Lung (tissue), 12 donors: Measurements from ENCODE around the gene SEL1L3. TPM values are rescaled to one million over a fixed set of nuclear protein-coding genes. Genes with fewer than 3 reads are reported as not detected.
A peak's percentile ranks its signal among the peaks of the same experiment; 100 is the strongest.

ENCODE experiments used
- ATAC-seq: fragments of 200-7000 bp; cut with Tn5 transposase; one replicate; pipeline ENCODE4 v1.9.1; 2020; ENCODE audit warnings: moderate number of reproducible peaks; ENCODE audit not compliant: insufficient read depth, low FRiP score
- DNase-seq, 3 donors: peaks; one replicate each; pipeline ENCODE4 v3.0.0-alpha.2; 2013 to 2017
- H3K27ac ChIP-seq, 2 donors: one replicate each; pipeline ENCODE4 v1.5.1; 2013; ENCODE audit warnings: mild to moderate bottlenecking in 2 of 2, moderate library complexity in 2 of 2, control low read depth in 1 of 2, inconsistent platforms in 1 of 2, low read depth in 1 of 2, low read length in 1 of 2
- H3K27me3 ChIP-seq, 3 donors: one replicate each; pipeline ENCODE4 v1.5.1; 2013; ENCODE audit warnings: low read length in 2 of 3; ENCODE audit not compliant: control insufficient read depth in 3 of 3, insufficient read depth in 3 of 3
- H3K36me3 ChIP-seq, 4 donors: one replicate each; pipeline ENCODE4 v1.5.1; 2013; ENCODE audit warnings: low read length in 4 of 4, mild to moderate bottlenecking in 1 of 4, moderate library complexity in 1 of 4; ENCODE audit not compliant: control insufficient read depth in 4 of 4, insufficient read depth in 4 of 4
- H3K4me1 ChIP-seq, 5 donors: one replicate each; pipeline ENCODE4 v1.5.1; 2013; ENCODE audit warnings: low read length in 5 of 5, mild to moderate bottlenecking in 2 of 5, moderate library complexity in 1 of 5; ENCODE audit not compliant: control insufficient read depth in 5 of 5, insufficient read depth in 5 of 5
- H3K4me3 ChIP-seq: one replicate; pipeline ENCODE4 v1.5.1; 2013; ENCODE audit warnings: mild to moderate bottlenecking, control low read depth, moderate library complexity
- H3K9ac ChIP-seq, 2 donors: one replicate each; pipeline ENCODE4 v1.5.1; 2013; ENCODE audit warnings: low read length in 2 of 2, control low read depth in 1 of 2; ENCODE audit not compliant: insufficient read depth in 1 of 2
- H3K9me3 ChIP-seq, 4 donors: one replicate each; pipeline ENCODE4 v1.5.1; 2013; ENCODE audit warnings: low read length in 3 of 4, mild to moderate bottlenecking in 1 of 4, moderate library complexity in 1 of 4; ENCODE audit not compliant: control insufficient read depth in 4 of 4, insufficient read depth in 3 of 4
- WGBS, 2 donors: extraction: QIAGEN DNeasy Blood & Tissue Kit; methylation state at CpG; one replicate each; pipeline ENCODE4 v1.1.7; 2013; 5-methylcytosine and 5-hydroxymethylcytosine counted together
- polyA plus RNA-seq, 2 donors: library from polyadenylated mRNA; stranded (reverse); fragments of 200-250 nt; gene quantifications; one replicate each; pipeline ENCODE4 v1.2.1, GENCODE V29; 2013
- total RNA-seq, 2 donors: library from RNA; depleted of rRNA in 1 of 2; stranded (reverse); fragments of >200 nt in 1 of 2; gene quantifications; one replicate each; pipeline ENCODE4 v1.2.1, GENCODE V29; 2014 to 2021
- TF ChIP-seq, protein P1 (sequence below): IDR thresholded peaks from 2 replicates; pipeline ENCODE4 v1.5.1; 2012; ENCODE audit warnings: mild to moderate bottlenecking; ENCODE audit errors: control extremely low read depth, extremely low read depth
- donor health status: control.
- donor health status: control.
- donor health status: Bipolar disorder and iron deficiency.
- donor health status: healthy.
- donor health status: DM: yes; HTN: yes; CAD: no.

The SEL1L3 gene
- total and polyA plus RNA-seq, 4 donors = 29.2 to 93.3 (median 57.1) TPM

DNA sequence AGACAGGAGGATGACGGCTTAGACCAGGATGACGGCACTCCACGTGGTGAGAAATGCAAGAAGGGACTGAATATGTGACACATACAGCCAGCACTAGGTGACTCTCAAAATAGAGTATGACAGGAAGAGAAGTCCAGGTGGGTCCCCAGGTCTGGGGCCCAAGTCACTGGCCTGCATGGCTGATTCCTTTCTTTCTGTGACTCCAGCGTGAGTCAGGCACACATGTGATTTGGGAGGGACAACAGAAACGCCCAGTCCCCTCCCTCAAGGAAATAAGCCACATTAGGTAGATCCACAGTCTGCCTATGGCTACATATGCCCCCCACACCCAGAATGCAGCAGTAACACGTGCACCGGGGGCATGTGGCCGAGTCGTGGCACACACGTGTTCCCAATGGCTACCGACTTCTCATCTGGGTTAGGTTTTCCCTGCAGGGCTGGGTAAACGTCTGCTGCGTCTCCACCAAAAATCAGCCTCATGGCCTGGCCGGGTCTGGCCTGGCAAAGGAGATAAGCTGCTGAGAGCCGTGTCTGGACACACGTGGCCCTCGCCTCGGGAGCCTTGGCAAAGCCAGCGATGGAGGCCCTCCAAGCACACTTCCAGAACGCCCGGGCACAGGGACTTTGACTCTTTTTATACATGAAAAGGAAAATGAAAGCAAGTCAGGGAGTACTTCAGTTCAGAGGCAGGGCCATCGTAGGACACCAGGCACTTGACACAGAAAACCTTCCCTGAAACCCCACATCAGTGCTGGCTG is 19.3 kb downstream of the SEL1L3 start:
- WGBS, 2 donors = 46 to 69% methylated on average over 22 of the region's 22 CpGs
- Histone ChIP-seq H3K36me3 (peaks cover 0 to 1% (median 0%) of the 10 kb centered on the region in 4 donors), H3K4me1 (peaks cover 0 to 12% (median 0%) of the 10 kb centered on the region in 5 donors), H3K4me3 (no peak overlapping the region), H3K9ac (no peak overlapping the region), H3K27ac (peak overlapping the region in 1 of 2 donors; percentile 79), H3K9me3 (no peaks in the 10 kb centered on the region), H3K27me3 (no peaks in the 10 kb centered on the region)
- ATAC-seq (peak; percentile 71), DNase-seq (no peak)
- TF ChIP-seq, protein P1, sequence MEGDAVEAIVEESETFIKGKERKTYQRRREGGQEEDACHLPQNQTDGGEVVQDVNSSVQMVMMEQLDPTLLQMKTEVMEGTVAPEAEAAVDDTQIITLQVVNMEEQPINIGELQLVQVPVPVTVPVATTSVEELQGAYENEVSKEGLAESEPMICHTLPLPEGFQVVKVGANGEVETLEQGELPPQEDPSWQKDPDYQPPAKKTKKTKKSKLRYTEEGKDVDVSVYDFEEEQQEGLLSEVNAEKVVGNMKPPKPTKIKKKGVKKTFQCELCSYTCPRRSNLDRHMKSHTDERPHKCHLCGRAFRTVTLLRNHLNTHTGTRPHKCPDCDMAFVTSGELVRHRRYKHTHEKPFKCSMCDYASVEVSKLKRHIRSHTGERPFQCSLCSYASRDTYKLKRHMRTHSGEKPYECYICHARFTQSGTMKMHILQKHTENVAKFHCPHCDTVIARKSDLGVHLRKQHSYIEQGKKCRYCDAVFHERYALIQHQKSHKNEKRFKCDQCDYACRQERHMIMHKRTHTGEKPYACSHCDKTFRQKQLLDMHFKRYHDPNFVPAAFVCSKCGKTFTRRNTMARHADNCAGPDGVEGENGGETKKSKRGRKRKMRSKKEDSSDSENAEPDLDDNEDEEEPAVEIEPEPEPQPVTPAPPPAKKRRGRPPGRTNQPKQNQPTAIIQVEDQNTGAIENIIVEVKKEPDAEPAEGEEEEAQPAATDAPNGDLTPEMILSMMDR = no peak

DNA sequence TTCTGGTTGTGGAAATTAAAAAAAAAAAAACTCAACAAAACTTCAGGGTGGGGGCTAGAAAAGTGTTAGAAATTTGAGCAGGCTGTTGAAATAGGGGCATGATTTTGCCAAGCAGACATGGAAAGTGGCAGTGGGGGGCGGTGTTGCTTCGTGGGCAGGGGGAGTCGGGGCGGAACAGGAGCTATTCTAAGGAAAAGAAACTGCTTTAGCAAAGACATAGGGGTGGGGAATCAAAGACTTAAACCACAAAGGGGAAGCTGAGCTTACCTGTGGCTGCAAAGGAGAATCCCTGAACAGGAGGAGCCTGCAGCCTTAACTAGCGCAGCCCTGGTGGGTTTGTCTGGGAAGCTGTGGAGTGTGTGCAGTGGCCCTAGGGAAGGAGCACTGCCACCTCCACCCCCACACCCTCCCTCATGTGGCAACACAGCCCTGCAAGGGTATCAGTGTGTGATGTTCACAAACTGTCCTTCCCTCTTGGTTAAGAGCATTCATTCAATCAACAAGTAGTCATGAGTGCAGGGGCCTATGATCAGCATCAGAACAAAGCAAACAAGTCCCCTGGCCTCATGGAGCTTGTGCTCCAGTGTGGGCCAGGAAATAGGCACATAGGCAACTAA is 20.5 kb downstream of the SEL1L3 start:
- H3K4me1 ChIP-seq = peaks cover 0 to 12% (median 0%) of the 10 kb centered on the region in 5 donors
- H3K36me3 ChIP-seq = peaks cover 0 to 1% (median 0%) of the 10 kb centered on the region in 4 donors
- H3K27ac ChIP-seq = no peak overlapping the region
- no peaks in the 10 kb centered on the region for H3K27me3 ChIP-seq
- no peak overlapping the region for H3K9ac ChIP-seq
- 45 to 70% methylated on average over 5 of the region's 5 CpGs for WGBS, 2 donors
- ATAC-seq (no peak), DNase-seq (peak in 1 of 3 donors; percentile 25)
- H3K4me3 ChIP-seq = no peak overlapping the region
- no peaks in the 10 kb centered on the region for H3K9me3 ChIP-seq
- TF ChIP-seq, protein P1 = no peak

DNA sequence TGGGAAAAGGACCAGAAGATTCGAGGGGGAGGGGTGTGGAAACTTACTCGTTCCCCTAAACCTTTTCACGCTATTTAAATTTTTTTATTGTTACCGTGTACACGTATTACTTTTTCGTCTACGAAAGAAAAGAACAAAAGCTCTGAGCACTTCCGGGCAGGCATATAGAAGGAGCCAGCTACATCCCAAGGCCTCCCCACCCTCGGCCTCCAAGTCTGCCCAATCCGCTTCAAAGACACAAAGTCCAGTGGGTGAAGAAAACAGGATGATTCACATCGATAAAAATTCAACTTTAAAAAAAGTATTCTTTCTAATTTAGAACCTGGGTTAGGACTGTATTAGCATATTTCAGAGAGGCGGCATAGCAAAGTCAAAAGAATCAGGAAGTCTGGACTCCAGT is 23.1 kb downstream of the SEL1L3 start:
- Histone ChIP-seq H3K36me3 (no peaks in the 10 kb centered on the region), H3K9me3 (no peaks in the 10 kb centered on the region), H3K4me1 (peaks cover 0 to 9% (median 0%) of the 10 kb centered on the region in 5 donors), H3K4me3 (no peak overlapping the region), H3K9ac (no peak overlapping the region), H3K27ac (no peak overlapping the region), H3K27me3 (no peaks in the 10 kb centered on the region)
- TF ChIP-seq, protein P1 = no peak
- ATAC-seq (no peak), DNase-seq (no peak)
- whole genome bisulfite sequencing, 2 donors = 88 to 89% methylated on average over 12 of the region's 12 CpGs
